ENCODE measurements around the gene AGRN.
"Not testable (repeated sequence)": the region's sequence is repeated elsewhere in the genome, so short reads cannot be mapped to it uniquely, and the experiment has no call there.

Gene AGRN

GRCh38 chr1:1065265-1065939, 45.5 kb downstream of the AGRN start:
- H3K4me2 ChIP-seq (ENCODE audit: low read length), result no peak overlapping the region
- no peaks in the 10 kb centered on the region for H3K79me2 ChIP-seq
- no peak overlapping the region for H3K27ac ChIP-seq
- no peak overlapping the region for H3K9ac ChIP-seq
- TF ChIP-seq, protein P1, sequence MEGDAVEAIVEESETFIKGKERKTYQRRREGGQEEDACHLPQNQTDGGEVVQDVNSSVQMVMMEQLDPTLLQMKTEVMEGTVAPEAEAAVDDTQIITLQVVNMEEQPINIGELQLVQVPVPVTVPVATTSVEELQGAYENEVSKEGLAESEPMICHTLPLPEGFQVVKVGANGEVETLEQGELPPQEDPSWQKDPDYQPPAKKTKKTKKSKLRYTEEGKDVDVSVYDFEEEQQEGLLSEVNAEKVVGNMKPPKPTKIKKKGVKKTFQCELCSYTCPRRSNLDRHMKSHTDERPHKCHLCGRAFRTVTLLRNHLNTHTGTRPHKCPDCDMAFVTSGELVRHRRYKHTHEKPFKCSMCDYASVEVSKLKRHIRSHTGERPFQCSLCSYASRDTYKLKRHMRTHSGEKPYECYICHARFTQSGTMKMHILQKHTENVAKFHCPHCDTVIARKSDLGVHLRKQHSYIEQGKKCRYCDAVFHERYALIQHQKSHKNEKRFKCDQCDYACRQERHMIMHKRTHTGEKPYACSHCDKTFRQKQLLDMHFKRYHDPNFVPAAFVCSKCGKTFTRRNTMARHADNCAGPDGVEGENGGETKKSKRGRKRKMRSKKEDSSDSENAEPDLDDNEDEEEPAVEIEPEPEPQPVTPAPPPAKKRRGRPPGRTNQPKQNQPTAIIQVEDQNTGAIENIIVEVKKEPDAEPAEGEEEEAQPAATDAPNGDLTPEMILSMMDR (IDR thresholded peaks at IDR 0.05), result no peak
- no peaks in the 10 kb centered on the region for H3K9me3 ChIP-seq (ENCODE audit: control insufficient read depth, low read length)
- no peaks in the 10 kb centered on the region for H3K36me3 ChIP-seq (ENCODE audit: control insufficient read depth, insufficient read depth, low read length)
- no peak overlapping the region for H2AFZ ChIP-seq
- no peak overlapping the region for H3K4me3 ChIP-seq (ENCODE audit: low read depth, low read length)
- peaks cover 3% of the 10 kb centered on the region for H3K4me1 ChIP-seq
- H3K27me3 ChIP-seq (ENCODE audit: control insufficient read depth, insufficient read depth, low read length), result no peaks in the 10 kb centered on the region

DNA sequence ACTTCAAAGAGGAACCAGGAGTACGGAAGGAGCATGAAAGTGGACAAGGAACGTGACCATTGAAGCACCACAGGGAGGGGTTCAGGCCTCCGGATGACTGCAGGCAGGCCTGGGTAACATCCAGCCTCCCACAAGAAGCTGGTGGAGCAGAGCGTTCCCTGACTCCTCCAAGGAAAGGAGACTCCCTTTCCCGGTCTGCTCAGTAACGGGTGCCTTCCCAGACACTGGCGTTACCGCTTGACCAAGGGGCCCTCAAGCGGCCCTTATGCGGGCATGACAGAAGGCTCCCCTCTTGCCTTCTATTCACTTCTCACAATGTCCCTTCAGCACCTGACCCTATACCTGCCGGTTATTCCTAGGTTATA, 46.0 kb downstream of the AGRN start:
- H3K9me3 ChIP-seq (ENCODE audit: control insufficient read depth, low read length); H3K4me3 ChIP-seq (ENCODE audit: low read depth, low read length); H3K27me3 ChIP-seq (ENCODE audit: control insufficient read depth, insufficient read depth, low read length); H3K4me1 ChIP-seq; H3K36me3 ChIP-seq (ENCODE audit: control insufficient read depth, insufficient read depth, low read length); H3K27ac ChIP-seq; H3K9ac ChIP-seq; H3K4me2 ChIP-seq (ENCODE audit: low read length); H3K79me2 ChIP-seq; H2AFZ ChIP-seq: not testable (repeated sequence)

DNA sequence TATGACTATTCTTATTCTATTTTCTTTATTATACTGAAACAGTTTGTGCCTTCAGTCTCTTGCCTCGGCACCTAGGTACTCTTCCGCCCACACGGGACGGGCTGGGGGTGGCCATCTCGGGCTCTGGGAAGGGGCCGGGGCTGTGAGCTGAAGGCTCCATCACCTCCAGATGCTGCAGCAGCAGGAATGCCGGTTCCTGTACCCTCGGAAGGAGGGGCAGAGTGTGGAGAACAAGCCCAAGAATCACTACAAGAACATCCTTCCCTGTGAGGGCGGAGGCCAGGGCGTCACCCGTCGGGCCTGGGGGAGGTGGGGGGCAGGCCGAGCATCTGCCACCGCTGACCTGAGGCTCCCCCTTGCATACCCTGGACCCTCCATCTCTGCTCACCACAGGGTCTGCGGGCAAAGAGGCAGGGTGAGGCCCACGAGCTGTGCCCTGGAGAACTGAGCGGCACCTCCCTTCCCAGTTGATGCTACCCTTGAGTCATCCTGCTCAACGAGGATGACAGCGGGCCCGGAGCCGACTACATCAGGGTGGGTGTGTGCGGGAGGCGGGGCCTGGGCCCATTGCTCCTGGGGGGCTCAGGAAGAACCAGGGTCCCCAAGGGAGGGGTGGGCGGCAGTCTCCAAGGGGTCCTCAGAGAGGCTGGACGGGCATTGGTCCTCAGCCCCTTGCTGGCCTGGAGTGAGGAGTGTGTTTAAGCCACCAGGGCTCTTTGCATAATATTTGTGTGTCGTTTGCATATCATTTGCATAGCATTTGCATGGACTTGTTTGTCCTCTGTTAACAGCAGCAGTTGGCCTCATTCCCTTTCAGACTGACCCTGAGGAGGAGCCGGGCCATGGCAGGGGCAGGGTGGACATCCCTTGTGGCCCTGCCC, 46.7 kb downstream of the AGRN start:
- TF ChIP-seq, protein P1 (IDR thresholded peaks at IDR 0.05), result no peak
- Histone ChIP-seq H3K9ac (no peak overlapping the region), H3K36me3 (ENCODE audit: control insufficient read depth, insufficient read depth, low read length) (no peaks in the 10 kb centered on the region), H2AFZ (no peak overlapping the region), H3K79me2 (no peaks in the 10 kb centered on the region), H3K27me3 (ENCODE audit: control insufficient read depth, insufficient read depth, low read length) (no peaks in the 10 kb centered on the region), H3K4me1 (peaks cover 3% of the 10 kb centered on the region), H3K9me3 (ENCODE audit: control insufficient read depth, low read length) (no peaks in the 10 kb centered on the region), H3K4me2 (ENCODE audit: low read length) (no peak overlapping the region), H3K4me3 (ENCODE audit: low read depth, low read length) (no peak overlapping the region), H3K27ac (no peak overlapping the region)

DNA sequence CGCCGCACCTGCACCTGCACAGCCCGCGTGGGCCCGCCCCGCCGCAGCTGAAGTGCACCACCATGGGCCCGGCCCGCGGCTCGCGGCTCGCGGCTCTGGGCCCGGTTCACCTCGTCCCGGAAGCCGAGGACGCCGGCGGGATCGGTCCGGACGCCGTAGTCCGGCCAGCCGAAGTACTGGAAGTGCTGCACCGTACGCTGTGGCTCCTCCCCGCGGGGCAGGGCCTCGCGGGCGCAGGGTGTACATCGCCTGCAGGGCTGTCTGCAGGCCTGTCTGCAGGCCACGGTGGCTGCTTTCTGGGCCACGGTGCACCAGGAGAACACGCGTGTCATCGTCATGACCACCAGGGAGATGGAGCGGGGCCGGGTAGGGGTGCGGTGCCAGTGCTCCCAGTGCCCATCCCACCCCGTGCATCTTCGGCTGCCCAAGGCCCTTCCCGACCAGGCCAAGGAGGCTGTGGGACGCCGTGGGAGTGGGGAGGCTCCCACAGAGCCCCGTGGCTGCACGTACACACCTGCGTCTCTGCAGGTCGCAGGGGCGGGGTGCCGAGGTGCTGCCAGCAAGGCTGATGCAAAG, 47.5 kb downstream of the AGRN start:
- Histone ChIP-seq H3K27ac (no peak overlapping the region), H3K79me2 (no peaks in the 10 kb centered on the region), H3K4me2 (ENCODE audit: low read length) (no peak overlapping the region), H3K36me3 (ENCODE audit: control insufficient read depth, insufficient read depth, low read length) (no peaks in the 10 kb centered on the region), H3K9ac (no peak overlapping the region), H3K4me3 (ENCODE audit: low read depth, low read length) (no peak overlapping the region), H3K27me3 (ENCODE audit: control insufficient read depth, insufficient read depth, low read length) (no peaks in the 10 kb centered on the region), H3K4me1 (peaks cover 3% of the 10 kb centered on the region), H2AFZ (no peak overlapping the region), H3K9me3 (ENCODE audit: control insufficient read depth, low read length) (no peaks in the 10 kb centered on the region)
- TF ChIP-seq, protein P1 (IDR thresholded peaks at IDR 0.05), result no peak

DNA sequence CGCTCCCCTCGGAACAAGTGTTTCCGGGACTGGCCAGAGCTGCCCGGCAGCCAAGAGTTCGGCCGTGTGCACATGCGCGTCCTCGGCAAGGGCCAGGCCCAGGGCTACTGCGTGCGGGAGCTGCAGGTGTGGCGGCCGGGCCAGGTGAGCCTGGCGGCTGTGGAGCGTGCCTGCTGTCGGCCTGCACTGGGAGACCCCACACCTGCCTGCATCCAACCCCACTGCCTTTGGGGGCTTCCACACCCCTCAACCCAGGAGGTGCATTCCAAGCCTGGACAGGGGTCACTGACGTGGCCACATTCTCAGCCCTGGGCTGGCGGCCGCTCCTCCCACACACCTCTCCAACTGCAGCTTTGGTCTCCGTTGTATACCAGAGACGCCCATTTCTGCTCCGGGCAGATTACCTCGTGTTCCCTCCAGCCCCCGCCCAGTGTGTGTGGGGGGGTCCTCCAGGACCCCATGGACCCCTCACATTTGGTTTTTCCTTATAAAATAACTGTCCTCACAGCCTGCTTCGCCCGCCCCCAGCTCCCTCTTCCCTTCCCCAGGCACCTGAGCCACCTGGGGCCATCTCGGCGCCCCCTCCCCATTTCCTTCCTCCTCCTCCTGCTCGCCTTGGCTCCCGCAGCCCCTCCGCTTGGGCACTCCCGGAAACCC, 48.1 kb downstream of the AGRN start:
- H3K79me2 ChIP-seq, result no peaks in the 10 kb centered on the region
- no peaks in the 10 kb centered on the region for H3K36me3 ChIP-seq (ENCODE audit: control insufficient read depth, insufficient read depth, low read length)
- peak overlapping the region; percentile 41 for H2AFZ ChIP-seq
- peak overlapping the region; percentile 55 for H3K4me2 ChIP-seq (ENCODE audit: low read length)
- no peaks in the 10 kb centered on the region for H3K27me3 ChIP-seq (ENCODE audit: control insufficient read depth, insufficient read depth, low read length)
- peaks cover 3% of the 10 kb centered on the region for H3K4me1 ChIP-seq
- H3K9me3 ChIP-seq (ENCODE audit: control insufficient read depth, low read length), result no peaks in the 10 kb centered on the region
- H3K9ac ChIP-seq, result no peak overlapping the region
- TF ChIP-seq, protein P1 (IDR thresholded peaks at IDR 0.05), result no peak
- H3K27ac ChIP-seq, result no peak overlapping the region
- peak overlapping the region; percentile 49 for H3K4me3 ChIP-seq (ENCODE audit: low read depth, low read length)

Data from parathyroid adenoma (tissue), 2 donors.